ENCODE results near the gene PSAP. TPM values are rescaled to one million over a fixed set of nuclear protein-coding genes. Genes with fewer than 3 reads are reported as not detected.

The PSAP gene
- total RNA-seq, 2 donors from 2014 or later: 488 to 516 TPM

GRCh38 chr10:71771204-71771603 is 79.8 kb downstream of the PSAP start:
- Histone ChIP-seq H3K4me3 (no peak overlapping the region), H3K27me3 (no peaks in the 10 kb centered on the region), H3K9me3 (no peaks in the 10 kb centered on the region), H3K4me1 (peaks cover 59% of the 10 kb centered on the region), H3K36me3 (replicated peaks in 1 of 2; ENCODE audit: insufficient read depth in 1 of 2, low read depth in 2 of 2) (no peaks in the 10 kb centered on the region), H3K27ac (peak overlapping the region; percentile 4 to 79 (median 76))
- intact Hi-C loops (cut with DNase I): no loop called here
- ATAC-seq: peak; percentile 22
- TF ChIP-seq CTCF (IDR thresholded peaks at IDR 0.05): no peak
- no peak for TF ChIP-seq POLR2A (IDR thresholded peaks at IDR 0.05)
- WGBS, 2 donors: 0 to 5% methylated on average over 2 of the region's 2 CpGs
- DNase-seq: peak; percentile 48 to 73 (median 70)

GRCh38 chr10:71770789-71771188 is 80.3 kb downstream of the PSAP start:
- H3K4me1 ChIP-seq: peaks cover 60% of the 10 kb centered on the region
- no peak for TF ChIP-seq CTCF (IDR thresholded peaks at IDR 0.05)
- TF ChIP-seq POLR2A (IDR thresholded peaks at IDR 0.05): peak in 1 of 3 donors; percentile 52
- no peak overlapping the region for H3K4me3 ChIP-seq
- peak overlapping the region; percentile 4 to 79 (median 76) for H3K27ac ChIP-seq
- H3K36me3 ChIP-seq (replicated peaks in 1 of 2; ENCODE audit: insufficient read depth in 1 of 2, low read depth in 2 of 2): no peaks in the 10 kb centered on the region
- H3K27me3 ChIP-seq: no peaks in the 10 kb centered on the region
- intact Hi-C loops (cut with DNase I): no loop called here
- no peak for ATAC-seq
- 64 to 69% methylated on average over 2 to 3 of the region's 3 CpGs for WGBS, 2 donors
- H3K9me3 ChIP-seq: no peaks in the 10 kb centered on the region
- DNase-seq: peak in 1 of 4 donors; percentile 66

DNA sequence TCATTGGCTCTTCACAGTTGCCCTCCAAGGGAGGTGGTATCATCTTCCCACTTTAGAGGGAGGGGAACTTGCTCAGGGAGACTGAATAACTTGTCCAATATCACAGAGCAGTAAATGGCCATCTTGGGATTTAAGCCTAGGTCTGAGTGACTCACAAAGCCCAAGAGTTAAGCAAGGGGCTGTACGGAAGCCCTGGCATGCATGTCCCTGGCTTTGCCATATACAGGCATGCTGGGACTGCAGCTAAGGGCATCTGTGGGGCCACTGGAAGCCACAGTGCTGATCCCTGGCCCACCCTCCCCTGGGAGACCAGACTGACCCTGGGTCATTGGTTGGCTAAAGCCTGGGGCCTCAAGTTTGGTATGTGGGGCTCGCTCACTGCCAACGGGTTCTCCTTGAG is 80.8 kb downstream of the PSAP start:
- peaks cover 66% of the 10 kb centered on the region for H3K4me1 ChIP-seq
- intact Hi-C loops (cut with DNase I): no loop called here
- no peaks in the 10 kb centered on the region for H3K27me3 ChIP-seq
- H3K36me3 ChIP-seq (replicated peaks in 1 of 2; ENCODE audit: insufficient read depth in 1 of 2, low read depth in 2 of 2): no peaks in the 10 kb centered on the region
- TF ChIP-seq POLR2A (IDR thresholded peaks at IDR 0.05) (no peak), CTCF (IDR thresholded peaks at IDR 0.05) (no peak)
- no peaks in the 10 kb centered on the region for H3K9me3 ChIP-seq
- ATAC-seq: no peak
- no peak overlapping the region for H3K4me3 ChIP-seq
- DNase-seq: no peak
- peak overlapping the region in 3 of 4 donors; percentile 76 to 79 (median 77) for H3K27ac ChIP-seq
- WGBS, 2 donors: 84 to 85% methylated on average over 3 of the region's 3 CpGs

- 69 to 76% methylated on average over 5 of the region's 5 CpGs for WGBS, 2 donors
- TF ChIP-seq CTCF (IDR thresholded peaks at IDR 0.05) (no peak), POLR2A (IDR thresholded peaks at IDR 0.05) (no peak)
- peak overlapping the region in 2 of 4 donors; percentile 15 to 79 for H3K27ac ChIP-seq
- intact Hi-C loops (cut with DNase I): no loop called here
- H3K9me3 ChIP-seq: no peaks in the 10 kb centered on the region
- H3K36me3 ChIP-seq (replicated peaks in 1 of 2; ENCODE audit: insufficient read depth in 1 of 2, low read depth in 2 of 2): no peaks in the 10 kb centered on the region
- peaks cover 67% of the 10 kb centered on the region for H3K4me1 ChIP-seq
- ATAC-seq: no peak
- no peak for DNase-seq
- H3K27me3 ChIP-seq: no peaks in the 10 kb centered on the region
- no peak overlapping the region for H3K4me3 ChIP-seq
These were observed 81.7 kb downstream of the PSAP start for GRCh38 chr10:71769279-71769823.

DNA sequence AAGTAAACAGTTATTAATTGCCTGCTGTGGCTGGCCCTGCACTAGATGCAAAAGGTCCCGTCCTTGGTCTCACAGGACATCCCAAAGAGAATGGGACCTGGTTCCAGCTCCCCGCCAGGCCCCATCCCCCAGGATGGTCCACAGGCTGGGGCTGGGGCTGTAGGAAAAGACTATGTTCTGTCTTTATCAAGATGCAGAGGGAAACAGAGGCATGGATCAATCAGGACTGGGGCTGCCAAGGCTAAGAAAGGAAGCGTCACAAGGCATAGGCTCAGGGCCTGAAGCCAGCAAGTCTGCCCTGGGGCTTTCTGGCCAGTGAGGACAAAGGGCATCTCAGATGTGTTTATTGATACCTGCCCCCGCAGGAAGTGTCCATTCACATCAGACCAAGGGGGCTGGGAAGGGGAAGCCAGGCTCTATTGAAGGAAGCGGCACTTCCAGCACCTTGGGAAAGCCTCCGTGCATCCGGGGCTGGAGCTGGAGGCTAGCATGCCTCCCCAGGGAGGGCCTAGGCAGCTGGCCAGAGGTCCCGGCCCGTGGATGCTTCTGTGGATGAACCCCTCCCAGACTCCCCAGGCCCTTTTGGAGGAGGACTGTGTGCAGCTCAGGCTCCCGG is 83.5 kb downstream of the PSAP start:
- Histone ChIP-seq H3K36me3 (replicated peaks in 1 of 2; ENCODE audit: insufficient read depth in 1 of 2, low read depth in 2 of 2) (no peaks in the 10 kb centered on the region), H3K4me1 (peaks cover 54% of the 10 kb centered on the region), H3K4me3 (no peak overlapping the region), H3K9me3 (no peaks in the 10 kb centered on the region), H3K27ac (peak overlapping the region in 3 of 4 donors; percentile 50 to 79 (median 70)), H3K27me3 (no peaks in the 10 kb centered on the region)
- DNase-seq: peak in 2 of 4 donors; percentile 35 to 44
- intact Hi-C loops (cut with DNase I): no loop called here
- 46% methylated on average over 9 to 10 of the region's 10 CpGs for WGBS, 2 donors
- TF ChIP-seq POLR2A (IDR thresholded peaks at IDR 0.05) (no peak), CTCF (IDR thresholded peaks at IDR 0.05) (no peak)
- ATAC-seq: peak; percentile 9

Measured in body of pancreas (tissue), 4 donors.